Hepatocyte (in vitro differentiated cells): ENCODE results near the gene GGCT.

ENCODE experiments used
- CTCF ChIP-seq: fragments of 200-600 bp; sonication (generic); IDR thresholded peaks from 2 replicates; pipeline ENCODE4 v1.5.1; 2016; ENCODE audit warnings: antibody characterized with exemption, mild to moderate bottlenecking; ENCODE audit not compliant: poor library complexity
- EZH2 ChIP-seq: fragments of 200-600 bp; sonication (generic); IDR thresholded peaks from 2 replicates; pipeline ENCODE4 v1.6.1; 2016; ENCODE audit warnings: antibody characterized with exemption, mild to moderate bottlenecking, borderline replicate concordance
- EZH2phosphoT487 ChIP-seq: fragments of 200-600 bp; sonication (generic); IDR thresholded peaks from one replicate; pipeline ENCODE4 v1.6.1; 2018; ENCODE audit warnings: antibody characterized with exemption, mild to moderate bottlenecking, low read depth, moderate library complexity; ENCODE audit not compliant: unreplicated experiment, severe bottlenecking

- TF ChIP-seq CTCF, result no peak
- TF ChIP-seq EZH2phosphoT487, result no peak
- TF ChIP-seq EZH2, result no peak
These were observed 20.8 kb upstream of the GGCT start for GRCh38 chr7:30525429-30525828.
